Muscle of leg (tissue), 11 donors: Measurements from ENCODE around the gene PLAGL1. TPM values are rescaled to one million over a fixed set of nuclear protein-coding genes. Genes with fewer than 3 reads are reported as not detected.
A peak's percentile ranks its signal among the peaks of the same experiment; 100 is the strongest.

Source experiments
- DNase-seq: peaks from one replicate; pipeline ENCODE4 v3.0.0; 2013
- H3K27ac ChIP-seq: one replicate; pipeline ENCODE4 v1.5.1; 2013; ENCODE audit warnings: mild to moderate bottlenecking, low read length, control low read depth
- H3K27me3 ChIP-seq: one replicate; pipeline ENCODE4 v1.6.1; 2013; ENCODE audit warnings: low read length; ENCODE audit not compliant: control insufficient read depth, insufficient read depth
- H3K36me3 ChIP-seq: one replicate; pipeline ENCODE4 v1.6.1; 2013; ENCODE audit warnings: low read length; ENCODE audit not compliant: control insufficient read depth, insufficient read depth
- H3K4me1 ChIP-seq: one replicate; pipeline ENCODE4 v1.6.1; 2013; ENCODE audit warnings: low read length; ENCODE audit not compliant: control insufficient read depth, insufficient read depth
- H3K4me3 ChIP-seq: one replicate; pipeline ENCODE4 v1.5.1; 2013; ENCODE audit warnings: low read length, control low read depth
- H3K9me3 ChIP-seq: replicated peaks from 2 replicates; pipeline ENCODE4 v1.6.1; 2013; ENCODE audit warnings: low read depth, low read length; ENCODE audit not compliant: control insufficient read depth
- WGBS: methylation state at CpG from one replicate; pipeline ENCODE4 v1.1.5; 2013; ENCODE audit warnings: missing lambda C conversion rate; ENCODE audit not compliant: insufficient coverage; 5-methylcytosine and 5-hydroxymethylcytosine counted together
- polyA plus RNA-seq, 8 donors: library from polyadenylated mRNA; unstranded; fragments of 120-200 nt; gene quantifications; one replicate each; pipeline versions ENCODE4 v1.2.1 to v1.2.3, GENCODE V29; 2013; ENCODE audit warnings: inconsistent platforms in 1 of 8, low replicate concordance in 1 of 8; ENCODE audit not compliant: insufficient read length in 8 of 8, insufficient read depth in 1 of 8
- total RNA-seq: library from RNA; stranded (reverse); fragments of 120-200 nt; gene quantifications from one replicate; pipeline ENCODE4 v1.2.4, GENCODE V29; 2013

Gene PLAGL1
- total and polyA plus RNA-seq, 9 donors = 105 to 298 (median 237) TPM

DNA sequence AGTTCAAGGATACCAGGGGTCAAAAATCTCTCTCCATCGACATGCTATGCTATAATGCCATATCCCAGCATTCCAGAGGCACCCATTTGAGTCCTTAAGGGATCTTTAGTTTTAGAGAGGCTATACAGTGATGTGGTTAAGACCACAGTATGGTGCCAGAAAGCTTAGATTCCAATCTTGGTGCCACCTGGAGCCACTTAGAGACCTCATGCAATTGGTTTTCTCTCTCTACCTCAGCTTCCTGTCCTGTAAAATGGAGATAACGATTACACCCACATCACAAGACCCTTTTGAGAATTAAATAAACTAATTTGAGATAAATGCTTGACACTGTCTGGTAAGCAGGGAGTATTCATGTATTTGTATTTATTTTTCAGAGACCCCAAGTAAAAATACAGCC is 39.0 kb downstream of the PLAGL1 start:
- no CpG with 5 or more reads among the region's 2 CpGs for WGBS
- no peak for DNase-seq
- peaks cover 21% of the 10 kb centered on the region for H3K36me3 ChIP-seq
- H3K4me1 ChIP-seq = peaks cover 33% of the 10 kb centered on the region
- H3K9me3 ChIP-seq = no peaks in the 10 kb centered on the region
- H3K4me3 ChIP-seq = no peak overlapping the region
- H3K27me3 ChIP-seq = no peaks in the 10 kb centered on the region
- H3K27ac ChIP-seq = peak overlapping the region; percentile 20

DNA sequence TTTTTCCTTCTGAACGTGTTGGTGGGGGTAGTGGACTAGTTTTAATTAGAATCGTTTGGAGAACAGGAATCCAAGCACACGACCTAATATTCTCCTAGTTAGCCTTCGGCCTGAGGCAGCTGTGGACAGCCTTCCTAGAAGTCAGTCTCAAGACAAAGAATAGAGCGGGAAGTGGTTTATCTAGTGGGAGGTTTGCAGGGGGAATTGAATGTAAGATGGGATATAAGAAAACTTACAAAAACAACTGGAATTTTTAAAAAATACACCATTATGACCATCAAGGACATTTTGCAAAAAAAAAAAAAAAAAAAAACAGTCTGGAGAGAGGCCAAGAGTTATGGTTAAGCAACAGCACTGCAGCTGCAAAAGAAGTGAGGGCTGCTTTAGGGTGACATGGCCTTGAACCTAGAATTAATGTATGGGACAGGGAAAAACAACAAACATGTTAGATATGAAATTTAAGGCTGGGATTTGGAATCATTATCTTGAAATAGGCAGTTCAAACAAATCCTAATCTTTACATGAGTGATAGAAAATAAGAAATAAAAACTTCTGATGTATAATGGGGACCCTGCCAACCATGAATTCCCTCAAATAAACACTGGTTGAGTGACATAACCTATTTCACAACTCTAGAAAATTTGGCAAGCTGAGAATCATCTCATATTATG is 40.2 kb downstream of the PLAGL1 start:
- Histone ChIP-seq H3K27ac (peak overlapping the region; percentile 71), H3K4me1 (peaks cover 36% of the 10 kb centered on the region), H3K9me3 (no peaks in the 10 kb centered on the region), H3K36me3 (peaks cover 28% of the 10 kb centered on the region), H3K4me3 (no peak overlapping the region), H3K27me3 (no peaks in the 10 kb centered on the region)
- WGBS = no CpG with 5 or more reads among the region's 5 CpGs
- peak; percentile 85 for DNase-seq

DNA sequence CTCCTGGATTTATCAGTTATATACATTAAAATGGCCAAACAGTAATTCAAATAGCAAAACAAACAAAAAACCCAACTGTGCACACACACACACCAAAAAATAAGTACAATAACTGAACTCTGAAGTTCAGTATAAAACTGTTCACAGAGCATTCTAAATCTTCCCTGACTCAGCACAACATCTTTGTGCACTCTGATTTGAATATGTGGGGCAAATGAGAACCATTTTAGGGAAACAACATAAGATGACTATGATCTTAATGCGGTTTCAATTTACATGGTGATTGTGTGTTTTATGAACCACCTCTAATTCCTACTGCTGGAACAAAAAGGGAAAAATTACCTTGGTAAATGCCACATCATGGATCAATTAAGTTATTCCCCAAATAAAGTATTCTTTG is 41.7 kb downstream of the PLAGL1 start:
- H3K36me3 ChIP-seq = peaks cover 28% of the 10 kb centered on the region
- no peak overlapping the region for H3K27ac ChIP-seq
- WGBS = no CpG with 5 or more reads among the region's 1 CpG
- no peaks in the 10 kb centered on the region for H3K27me3 ChIP-seq
- H3K4me3 ChIP-seq = no peak overlapping the region
- no peaks in the 10 kb centered on the region for H3K9me3 ChIP-seq
- no peak for DNase-seq
- H3K4me1 ChIP-seq = peaks cover 43% of the 10 kb centered on the region

DNA sequence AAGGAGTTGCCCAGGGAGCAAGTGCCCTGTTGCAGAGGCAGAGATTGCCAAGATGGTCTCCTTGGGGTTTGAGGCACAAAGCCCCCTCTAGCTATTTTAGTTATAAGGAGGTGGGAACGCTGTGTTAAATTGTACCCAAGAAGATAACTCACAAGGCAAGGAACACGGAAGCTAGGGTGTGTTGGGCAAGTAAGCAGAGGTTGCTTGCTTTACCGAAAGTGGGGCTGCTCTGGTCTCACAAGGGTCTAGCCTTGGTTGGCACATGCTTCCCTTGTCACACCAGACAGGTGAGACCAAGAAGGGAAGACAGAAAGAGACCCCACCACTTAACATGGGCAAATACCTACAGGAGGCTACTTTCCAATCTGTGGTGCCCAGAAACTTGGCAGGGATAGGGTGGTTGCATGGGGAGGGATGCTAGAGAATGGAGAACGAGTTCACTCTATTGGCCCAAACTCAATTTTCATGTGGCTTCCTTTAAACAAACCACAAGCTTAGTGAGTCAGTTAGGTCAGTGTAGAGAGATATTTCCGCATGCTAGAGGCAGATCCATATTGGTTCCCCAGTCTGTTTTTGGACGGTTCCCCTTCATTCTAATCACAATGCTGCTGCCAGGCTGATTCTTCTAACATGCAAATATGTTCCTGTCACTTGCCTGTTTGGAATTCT is 42.4 kb downstream of the PLAGL1 start:
- H3K36me3 ChIP-seq = peaks cover 28% of the 10 kb centered on the region
- H3K4me1 ChIP-seq = peaks cover 45% of the 10 kb centered on the region
- H3K4me3 ChIP-seq = no peak overlapping the region
- DNase-seq = no peak
- 40% methylated on average over 1 of the region's 6 CpGs for WGBS
- peak overlapping the region; percentile 49 for H3K27ac ChIP-seq
- no peaks in the 10 kb centered on the region for H3K27me3 ChIP-seq
- no peaks in the 10 kb centered on the region for H3K9me3 ChIP-seq

DNA sequence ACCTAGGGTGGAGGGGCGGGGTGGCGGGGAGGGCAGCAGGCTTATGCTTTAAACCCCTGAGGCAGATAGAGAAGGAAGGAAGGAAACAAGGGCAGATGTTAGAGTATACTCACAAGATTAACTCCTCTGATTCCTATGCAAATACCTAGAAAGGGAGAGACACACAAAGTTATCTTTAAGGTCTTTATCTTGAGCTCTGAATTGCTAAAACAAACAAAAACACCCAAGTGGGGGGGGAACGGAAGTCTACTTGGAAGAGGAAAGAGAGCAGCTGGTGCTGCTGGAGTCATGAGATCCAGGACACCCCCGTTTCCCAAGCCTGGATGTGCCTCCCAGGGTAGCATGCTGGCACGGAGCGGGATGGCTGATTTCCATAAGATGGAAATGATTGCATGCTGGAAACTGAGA is 43.4 kb downstream of the PLAGL1 start:
- peaks cover 32% of the 10 kb centered on the region for H3K36me3 ChIP-seq
- WGBS = 17% methylated on average over 2 of the region's 6 CpGs
- H3K9me3 ChIP-seq = no peaks in the 10 kb centered on the region
- peak overlapping the region; percentile 16 for H3K27ac ChIP-seq
- DNase-seq = peak; percentile 73
- no peak overlapping the region for H3K4me3 ChIP-seq
- H3K4me1 ChIP-seq = peaks cover 52% of the 10 kb centered on the region
- no peaks in the 10 kb centered on the region for H3K27me3 ChIP-seq

DNA sequence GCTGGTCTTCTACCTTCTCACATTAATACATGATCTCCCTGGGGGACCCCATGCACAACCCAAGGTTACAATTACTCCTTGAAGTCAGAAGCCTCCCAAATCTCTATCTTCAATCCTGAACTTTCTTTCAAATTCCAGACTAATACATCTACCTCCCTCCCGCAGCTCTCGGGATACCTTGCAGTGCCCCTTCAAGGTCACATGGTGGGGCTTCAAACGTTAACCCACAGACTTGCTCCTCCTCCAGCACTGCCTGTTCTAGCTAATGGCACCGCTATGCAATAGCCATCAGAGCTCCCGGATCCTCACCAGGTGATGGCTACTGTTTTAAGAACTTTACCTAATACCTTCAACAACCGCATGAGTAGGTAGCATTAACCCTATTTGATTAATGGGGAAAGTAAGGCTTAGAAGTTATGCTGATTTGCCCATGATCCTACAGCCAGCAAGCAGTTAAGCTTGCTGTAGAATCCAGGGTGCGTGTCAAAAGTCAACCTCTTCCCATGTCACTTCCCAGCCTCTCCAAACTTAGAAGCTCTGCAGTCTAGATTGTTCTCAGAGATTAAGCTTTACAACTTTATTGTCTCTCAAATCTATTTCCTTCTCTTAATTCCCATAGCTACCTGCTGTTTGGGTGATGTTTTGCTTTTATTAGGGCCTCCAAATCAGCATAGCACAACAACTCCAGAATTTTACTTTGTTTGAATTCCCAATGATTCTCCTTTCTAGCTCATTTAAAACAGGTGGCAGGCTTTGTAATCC is 44.7 kb downstream of the PLAGL1 start:
- Histone ChIP-seq H3K27me3 (no peaks in the 10 kb centered on the region), H3K4me3 (no peak overlapping the region), H3K27ac (peak overlapping the region; percentile 57), H3K4me1 (peaks cover 62% of the 10 kb centered on the region), H3K9me3 (no peaks in the 10 kb centered on the region), H3K36me3 (peaks cover 32% of the 10 kb centered on the region)
- WGBS = 58% methylated on average over 5 of the region's 7 CpGs
- no peak for DNase-seq

DNA sequence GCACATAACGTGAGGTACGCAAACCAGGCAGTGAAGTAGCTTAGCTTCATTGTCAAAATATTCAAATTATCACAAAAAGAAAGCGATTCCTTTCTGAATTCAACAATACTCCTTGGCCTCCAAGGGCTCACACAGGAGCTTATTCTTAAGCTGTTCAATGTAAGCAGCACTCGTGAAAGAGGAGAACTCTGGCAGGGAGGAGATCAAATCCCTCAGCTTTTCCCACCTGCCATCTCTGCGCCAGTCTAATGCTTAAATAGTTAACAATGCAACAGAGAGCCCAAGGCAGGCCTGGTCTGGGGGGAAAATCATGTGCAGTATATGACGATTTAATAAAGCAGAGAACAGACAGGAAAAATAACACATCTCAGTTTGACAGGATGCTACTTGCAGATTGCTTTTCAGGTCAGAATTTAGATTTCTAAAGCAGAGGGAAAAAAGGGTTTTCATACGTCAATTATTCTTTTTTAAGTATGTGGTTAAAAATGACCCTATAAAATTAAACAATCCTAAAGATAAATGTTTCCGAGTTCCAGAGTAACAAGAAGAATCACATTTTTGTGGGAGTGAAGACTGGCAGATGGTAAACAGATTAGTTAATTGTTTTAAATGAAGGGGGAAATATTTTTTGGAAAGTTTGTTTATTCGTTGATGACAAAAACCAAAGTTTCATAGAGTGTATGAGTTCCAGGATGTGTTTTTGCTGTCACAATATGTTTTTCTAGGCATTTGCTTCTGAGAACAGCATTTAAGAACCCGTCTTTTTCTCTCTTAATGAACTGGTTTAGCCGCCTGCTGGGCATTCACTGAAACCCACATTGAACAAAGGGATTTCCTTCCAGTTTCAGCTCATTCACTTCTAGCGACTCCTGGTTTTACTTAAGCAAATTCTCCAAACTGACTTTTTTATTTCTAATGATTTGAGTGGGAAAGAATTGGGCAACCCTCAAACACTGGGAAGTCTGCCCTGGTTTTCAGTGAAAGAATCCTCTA is 45.9 kb downstream of the PLAGL1 start:
- H3K27ac ChIP-seq = peak overlapping the region; percentile 57
- peaks cover 63% of the 10 kb centered on the region for H3K4me1 ChIP-seq
- H3K27me3 ChIP-seq = no peaks in the 10 kb centered on the region
- DNase-seq = peak; percentile 91
- 24% methylated on average over 6 of the region's 12 CpGs for WGBS
- H3K36me3 ChIP-seq = peaks cover 38% of the 10 kb centered on the region
- no peak overlapping the region for H3K4me3 ChIP-seq
- no peaks in the 10 kb centered on the region for H3K9me3 ChIP-seq

DNA sequence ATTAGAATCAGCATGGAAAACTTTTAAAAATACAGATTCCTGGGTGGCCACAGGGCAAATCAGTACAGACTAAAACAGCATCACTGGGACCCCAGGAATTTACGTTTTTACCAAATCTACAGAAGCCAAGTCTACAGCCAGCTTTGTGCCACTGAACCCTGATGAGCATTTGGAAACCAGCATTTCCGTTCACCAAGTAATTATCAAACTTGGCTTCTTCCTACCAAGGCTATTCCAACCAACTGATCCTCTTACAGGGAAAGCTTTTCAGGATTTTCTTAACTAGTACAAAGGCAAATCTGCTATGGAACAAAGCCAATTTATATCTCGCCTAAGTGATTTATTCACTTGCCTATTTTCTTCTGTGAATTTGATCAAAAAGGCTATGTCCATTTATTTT is 47.0 kb downstream of the PLAGL1 start:
- Histone ChIP-seq H3K4me3 (no peak overlapping the region), H3K9me3 (no peaks in the 10 kb centered on the region), H3K27ac (peak overlapping the region; percentile 32), H3K27me3 (no peaks in the 10 kb centered on the region), H3K36me3 (peaks cover 42% of the 10 kb centered on the region), H3K4me1 (peaks cover 62% of the 10 kb centered on the region)
- DNase-seq = no peak
- WGBS = 70% methylated on average over 2 of the region's 3 CpGs

DNA sequence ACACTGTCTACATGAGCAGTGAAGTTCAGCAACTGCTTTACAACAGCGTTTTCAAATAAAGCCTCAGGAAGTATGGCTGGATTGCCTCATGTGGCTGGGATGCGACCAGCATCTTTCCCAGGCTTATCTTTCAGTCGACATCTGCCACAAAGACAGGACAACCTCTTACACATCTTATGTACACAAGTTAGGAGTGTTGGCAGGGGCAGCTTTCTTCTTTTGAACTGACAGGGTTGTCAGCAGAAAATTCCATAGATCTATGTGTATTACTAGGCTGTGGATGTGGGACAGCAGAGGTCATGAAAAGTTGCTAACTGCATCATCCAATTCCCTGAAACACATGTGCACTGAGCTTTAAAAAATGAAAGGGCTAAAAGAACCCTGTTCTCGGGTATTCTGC is 48.1 kb downstream of the PLAGL1 start:
- H3K4me1 ChIP-seq = peaks cover 51% of the 10 kb centered on the region
- peak overlapping the region; percentile 62 for H3K27ac ChIP-seq
- DNase-seq = peak; percentile 48
- 25% methylated on average over 1 of the region's 4 CpGs for WGBS
- peaks cover 42% of the 10 kb centered on the region for H3K36me3 ChIP-seq
- no peak overlapping the region for H3K4me3 ChIP-seq
- no peaks in the 10 kb centered on the region for H3K27me3 ChIP-seq
- no peaks in the 10 kb centered on the region for H3K9me3 ChIP-seq
